ENCODE results near the gene CITED4.

Gene CITED4

DNA sequence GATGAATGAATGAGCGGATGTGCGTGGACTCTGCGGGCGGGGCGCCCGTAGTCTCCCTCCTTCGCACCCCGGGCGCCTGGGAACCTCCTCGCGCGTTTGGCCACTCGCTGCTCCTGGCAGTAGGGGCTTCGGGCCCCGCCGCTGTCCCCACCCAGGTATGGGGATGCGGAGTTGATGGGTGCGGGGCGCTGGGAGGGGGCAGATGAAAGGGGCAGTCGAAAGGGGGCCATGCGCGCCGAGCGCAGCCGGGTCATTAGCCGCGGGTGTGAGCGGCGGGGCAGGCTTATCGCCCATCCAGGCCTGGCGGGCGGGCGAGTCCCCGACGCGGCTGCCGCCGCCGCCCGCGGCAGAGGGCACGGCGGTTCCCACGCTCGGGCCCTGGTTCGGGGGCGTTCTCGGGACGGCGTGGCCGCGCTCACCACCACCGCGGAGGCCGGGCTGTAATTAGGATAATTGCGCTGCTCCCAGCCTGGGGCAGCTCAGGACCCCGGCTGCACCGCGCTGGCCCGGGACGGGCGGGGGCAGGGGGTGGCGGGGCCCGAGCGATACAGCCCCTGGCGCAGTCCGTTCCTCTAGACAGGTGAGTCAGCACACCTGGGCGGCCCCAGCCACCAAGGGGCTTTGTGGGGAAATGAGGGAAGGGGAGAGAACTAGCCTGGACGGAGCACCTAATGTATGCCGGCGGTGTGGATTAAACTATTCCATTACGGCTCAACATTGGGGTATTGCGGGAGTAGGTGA, 22.1 kb upstream of the CITED4 start:
- no peak for TF ChIP-seq CTCF (IDR thresholded peaks at IDR 0.05; ENCODE audit: low read depth, low read length)
- no peak for DNase-seq (ENCODE audit: extremely low read depth, low read depth)

GRCh38 chr1:40880813-40881549, 18.8 kb upstream of the CITED4 start:
- no peak for TF ChIP-seq CTCF (IDR thresholded peaks at IDR 0.05; ENCODE audit: low read depth, low read length)
- no peak for DNase-seq (ENCODE audit: extremely low read depth, low read depth)

DNA sequence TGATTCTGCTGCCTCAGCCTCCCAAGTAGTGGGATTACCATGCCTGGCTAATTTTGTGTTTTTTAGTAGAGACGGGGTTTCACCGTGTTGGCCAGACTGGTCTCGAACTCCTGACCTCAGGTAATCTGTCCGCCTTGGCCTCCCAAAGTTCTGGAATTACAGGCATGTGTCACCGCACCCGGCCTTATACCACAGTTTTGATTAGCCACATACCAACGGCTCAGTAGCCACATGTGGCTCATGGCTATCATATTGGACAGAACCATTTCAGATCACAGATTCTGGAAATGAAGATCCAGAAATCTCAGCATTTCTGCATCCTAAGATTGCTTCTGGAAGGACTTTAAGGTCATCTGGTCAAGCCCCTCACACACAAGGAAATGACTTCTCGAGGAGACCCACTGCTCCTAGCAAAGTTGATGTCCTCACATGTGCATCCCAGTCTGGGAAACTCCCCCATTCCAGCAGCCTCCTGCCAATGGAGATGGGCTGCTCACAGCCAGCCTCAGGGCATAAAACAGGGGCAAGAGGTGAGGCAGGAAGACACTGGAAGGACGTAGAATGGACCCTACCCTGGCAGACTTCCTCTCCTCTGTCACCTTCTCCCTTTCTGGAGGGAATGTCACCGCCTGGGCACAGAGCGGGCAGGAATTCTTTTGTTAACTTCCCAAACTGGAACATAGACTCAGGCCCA, 17.5 kb upstream of the CITED4 start:
- DNase-seq (ENCODE audit: extremely low read depth, low read depth), result no peak
- TF ChIP-seq CTCF (IDR thresholded peaks at IDR 0.05; ENCODE audit: low read depth, low read length), result no peak

GRCh38 chr1:40878906-40879305, 16.7 kb upstream of the CITED4 start:
- no peak for DNase-seq (ENCODE audit: extremely low read depth, low read depth)
- TF ChIP-seq CTCF (IDR thresholded peaks at IDR 0.05; ENCODE audit: low read depth, low read length), result no peak

DNA sequence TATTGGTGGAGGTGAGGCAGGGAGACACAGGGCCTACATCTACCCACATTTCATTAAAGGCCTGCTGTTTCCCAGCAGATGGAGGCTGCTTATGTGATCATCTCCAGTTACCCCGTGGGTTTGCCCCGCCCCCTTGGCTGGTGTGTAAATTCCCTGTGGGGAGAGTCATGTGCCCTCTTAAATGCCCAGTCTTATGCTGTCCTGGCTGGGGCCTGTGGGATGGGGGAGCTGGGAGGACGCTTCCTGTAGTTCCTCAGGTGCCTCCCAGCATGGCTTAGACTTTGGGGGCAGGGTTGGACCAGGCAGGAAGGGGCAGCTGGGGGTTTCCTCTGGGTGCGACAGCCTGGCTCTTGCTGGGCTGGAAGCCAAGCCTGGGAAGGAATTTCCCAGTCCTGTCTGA, 15.5 kb upstream of the CITED4 start:
- no peak for TF ChIP-seq CTCF (IDR thresholded peaks at IDR 0.05; ENCODE audit: low read depth, low read length)
- peak; percentile 49 for DNase-seq (ENCODE audit: extremely low read depth, low read depth)

DNA sequence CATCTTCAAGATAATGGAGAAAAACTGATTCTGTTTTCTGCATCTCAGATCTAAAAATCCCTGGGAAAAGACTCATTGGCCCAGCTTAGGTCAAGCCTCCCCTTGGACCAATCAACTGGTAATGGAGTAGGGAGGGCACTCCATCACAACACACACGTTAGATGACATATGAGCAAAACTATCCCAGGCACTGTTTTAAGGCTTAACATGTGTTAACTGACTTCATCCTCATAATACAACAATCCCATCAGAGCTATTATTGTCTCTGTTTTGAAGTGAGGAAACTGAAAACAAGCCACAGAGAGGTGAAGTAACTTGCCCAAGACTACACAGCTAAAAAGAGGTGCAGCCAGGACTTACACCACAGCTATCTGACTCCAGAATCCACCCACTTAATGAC, 14.7 kb upstream of the CITED4 start:
- no peak for DNase-seq (ENCODE audit: extremely low read depth, low read depth)
- TF ChIP-seq CTCF (IDR thresholded peaks at IDR 0.05; ENCODE audit: low read depth, low read length), result no peak

- no peak for TF ChIP-seq CTCF (IDR thresholded peaks at IDR 0.05; ENCODE audit: low read depth, low read length)
- no peak for DNase-seq (ENCODE audit: extremely low read depth, low read depth)
Measured at GRCh38 chr1:40876436-40876761, 14.2 kb upstream of the CITED4 start.

All from AG09319 (cell line).